DND-41 (cell line): ENCODE measurements around the gene C16orf95.

Source experiments
- ATAC-seq: fragments of 200-7000 bp; cut with Tn5 transposase; 3 replicates; pipeline ENCODE4 v1.9.1; 2021; ENCODE audit warnings: low read depth; ENCODE audit not compliant: insufficient read depth
- DNase-seq: peaks from one replicate; pipeline ENCODE4 v3.0.0-alpha.2; 2020
- H2AFZ ChIP-seq: 2 replicates; pipeline ENCODE4 v1.6.0; 2012; ENCODE audit warnings: low read depth, low read length
- H3K27ac ChIP-seq: 2 replicates; pipeline ENCODE4 v1.5.1; 2012; ENCODE audit warnings: low read length, inconsistent platforms
- H3K27me3 ChIP-seq: fragments of 200-600 bp; sonication (generic); 2 replicates; pipeline ENCODE4 v1.6.0; 2012; ENCODE audit warnings: low read length, mild to moderate bottlenecking, inconsistent platforms; ENCODE audit not compliant: insufficient read depth, poor library complexity
- H3K36me3 ChIP-seq: 2 replicates; pipeline ENCODE4 v1.5.1; 2012; ENCODE audit warnings: low read length, inconsistent platforms; ENCODE audit not compliant: insufficient read depth
- H3K4me1 ChIP-seq: 2 replicates; pipeline ENCODE4 v1.5.1; 2012; ENCODE audit warnings: mild to moderate bottlenecking, low read length; ENCODE audit not compliant: insufficient read depth
- H3K4me2 ChIP-seq: 2 replicates; pipeline ENCODE4 v1.6.0; 2012; ENCODE audit warnings: mild to moderate bottlenecking, moderate library complexity, low read length, inconsistent platforms; ENCODE audit not compliant: insufficient read depth
- H3K4me3 ChIP-seq, 2 experiments: fragments of 200-600 bp in 1 of 2; shearing (Covaris generic) in 1 of 2; 2 replicates each; pipeline ENCODE4 v1.5.1; 2012 to 2016; ENCODE audit warnings: inconsistent platforms in 2 of 2, low read length in 2 of 2, mild to moderate bottlenecking in 2 of 2, low read depth in 1 of 2, moderate library complexity in 1 of 2
- H3K79me2 ChIP-seq: 2 replicates; pipeline ENCODE4 v1.6.0; 2012; ENCODE audit warnings: low read length, inconsistent platforms; ENCODE audit not compliant: insufficient read depth
- H3K9ac ChIP-seq: 2 replicates; pipeline ENCODE4 v1.6.0; 2012; ENCODE audit warnings: low read depth, mild to moderate bottlenecking, inconsistent platforms, low read length, moderate library complexity
- H3K9me3 ChIP-seq: 2 replicates; pipeline ENCODE4 v1.5.1; 2012; ENCODE audit warnings: low read length, moderate library complexity, mild to moderate bottlenecking, inconsistent platforms; ENCODE audit not compliant: insufficient read depth, severe bottlenecking
- H4K20me1 ChIP-seq: 2 replicates; pipeline ENCODE4 v1.6.0; 2012; ENCODE audit warnings: low read length; ENCODE audit not compliant: insufficient read depth
- EZH2 ChIP-seq: IDR thresholded peaks from 3 replicates; pipeline ENCODE4 v1.6.1; 2012; ENCODE audit warnings: borderline replicate concordance, low read depth, mild to moderate bottlenecking, moderate library complexity, low read length, inconsistent platforms; ENCODE audit not compliant: severe bottlenecking
- TF ChIP-seq, protein P1 (sequence below): IDR thresholded peaks from 2 replicates; pipeline ENCODE4 v1.5.1; 2012; ENCODE audit warnings: borderline replicate concordance, low read length, moderate library complexity, mild to moderate bottlenecking; ENCODE audit not compliant: poor library complexity, severe bottlenecking; ENCODE audit errors: extremely low read depth

Gene C16orf95

DNA sequence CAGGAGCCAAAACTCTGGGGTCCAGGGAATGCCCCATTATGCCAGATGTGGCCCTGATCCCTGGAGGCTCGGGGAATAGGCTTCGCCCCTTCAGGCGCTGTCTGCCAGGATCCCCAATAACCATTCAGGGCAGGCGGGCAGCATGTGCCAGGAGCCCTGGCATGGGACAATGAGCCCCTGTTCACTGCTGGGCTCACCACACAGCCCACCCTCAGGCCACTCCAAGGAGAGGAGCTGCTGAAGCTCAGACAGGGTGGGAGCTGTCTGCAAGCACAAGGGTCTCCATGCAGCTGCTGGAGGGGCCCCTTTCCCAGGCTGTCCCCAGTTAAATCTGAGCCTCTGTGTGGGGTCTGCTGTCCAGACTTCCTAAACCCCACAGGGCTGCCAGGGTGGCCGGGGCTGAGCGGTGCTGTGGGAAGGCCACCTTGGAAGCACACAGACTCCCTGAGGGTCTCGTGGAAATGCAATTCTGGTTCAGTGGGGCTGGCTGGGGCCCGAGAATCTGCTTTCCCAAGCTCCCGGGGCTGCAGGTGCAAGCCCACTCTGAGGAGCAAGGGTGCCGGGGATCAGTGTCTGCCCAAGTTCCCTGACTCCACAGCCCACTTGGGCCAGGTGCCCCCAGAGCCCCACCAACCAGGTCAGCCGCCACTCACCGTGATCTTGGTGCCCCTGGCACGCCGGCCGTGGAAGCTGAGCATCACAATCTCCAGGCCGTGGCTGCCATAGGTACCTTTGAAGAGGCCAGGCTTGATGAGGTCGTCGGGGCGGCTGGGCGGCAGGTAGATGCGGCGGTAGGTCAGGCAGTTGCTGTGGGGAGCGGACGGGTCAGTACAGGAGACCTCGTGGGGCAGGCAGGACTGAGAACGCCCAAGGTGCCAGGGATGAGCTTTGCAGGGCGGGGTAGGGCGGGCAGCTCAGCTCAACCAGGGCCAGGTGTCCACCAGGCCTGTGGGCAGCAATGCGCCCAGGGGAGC is 17.7 kb upstream of the C16orf95 start:
- H3K4me3 ChIP-seq = no peak overlapping the region
- no peak overlapping the region for H2AFZ ChIP-seq
- TF ChIP-seq, protein P1, sequence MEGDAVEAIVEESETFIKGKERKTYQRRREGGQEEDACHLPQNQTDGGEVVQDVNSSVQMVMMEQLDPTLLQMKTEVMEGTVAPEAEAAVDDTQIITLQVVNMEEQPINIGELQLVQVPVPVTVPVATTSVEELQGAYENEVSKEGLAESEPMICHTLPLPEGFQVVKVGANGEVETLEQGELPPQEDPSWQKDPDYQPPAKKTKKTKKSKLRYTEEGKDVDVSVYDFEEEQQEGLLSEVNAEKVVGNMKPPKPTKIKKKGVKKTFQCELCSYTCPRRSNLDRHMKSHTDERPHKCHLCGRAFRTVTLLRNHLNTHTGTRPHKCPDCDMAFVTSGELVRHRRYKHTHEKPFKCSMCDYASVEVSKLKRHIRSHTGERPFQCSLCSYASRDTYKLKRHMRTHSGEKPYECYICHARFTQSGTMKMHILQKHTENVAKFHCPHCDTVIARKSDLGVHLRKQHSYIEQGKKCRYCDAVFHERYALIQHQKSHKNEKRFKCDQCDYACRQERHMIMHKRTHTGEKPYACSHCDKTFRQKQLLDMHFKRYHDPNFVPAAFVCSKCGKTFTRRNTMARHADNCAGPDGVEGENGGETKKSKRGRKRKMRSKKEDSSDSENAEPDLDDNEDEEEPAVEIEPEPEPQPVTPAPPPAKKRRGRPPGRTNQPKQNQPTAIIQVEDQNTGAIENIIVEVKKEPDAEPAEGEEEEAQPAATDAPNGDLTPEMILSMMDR = no peak
- no peak for TF ChIP-seq EZH2
- peaks cover 10% of the 10 kb centered on the region; the same call in 1 of the 2 replicates for H3K79me2 ChIP-seq
- no peak overlapping the region; the same call in 1 of the 2 replicates for H3K27ac ChIP-seq
- peaks cover 4% of the 10 kb centered on the region; the same call in 1 of the 2 replicates for H3K4me1 ChIP-seq
- H4K20me1 ChIP-seq = peaks cover 29% of the 10 kb centered on the region
- H3K4me2 ChIP-seq = no peak overlapping the region
- no peak for ATAC-seq
- no peaks in the 10 kb centered on the region for H3K27me3 ChIP-seq
- no peaks in the 10 kb centered on the region for H3K9me3 ChIP-seq
- no peak for DNase-seq
- peaks cover 80% of the 10 kb centered on the region for H3K36me3 ChIP-seq
- no peak overlapping the region for H3K9ac ChIP-seq

DNA sequence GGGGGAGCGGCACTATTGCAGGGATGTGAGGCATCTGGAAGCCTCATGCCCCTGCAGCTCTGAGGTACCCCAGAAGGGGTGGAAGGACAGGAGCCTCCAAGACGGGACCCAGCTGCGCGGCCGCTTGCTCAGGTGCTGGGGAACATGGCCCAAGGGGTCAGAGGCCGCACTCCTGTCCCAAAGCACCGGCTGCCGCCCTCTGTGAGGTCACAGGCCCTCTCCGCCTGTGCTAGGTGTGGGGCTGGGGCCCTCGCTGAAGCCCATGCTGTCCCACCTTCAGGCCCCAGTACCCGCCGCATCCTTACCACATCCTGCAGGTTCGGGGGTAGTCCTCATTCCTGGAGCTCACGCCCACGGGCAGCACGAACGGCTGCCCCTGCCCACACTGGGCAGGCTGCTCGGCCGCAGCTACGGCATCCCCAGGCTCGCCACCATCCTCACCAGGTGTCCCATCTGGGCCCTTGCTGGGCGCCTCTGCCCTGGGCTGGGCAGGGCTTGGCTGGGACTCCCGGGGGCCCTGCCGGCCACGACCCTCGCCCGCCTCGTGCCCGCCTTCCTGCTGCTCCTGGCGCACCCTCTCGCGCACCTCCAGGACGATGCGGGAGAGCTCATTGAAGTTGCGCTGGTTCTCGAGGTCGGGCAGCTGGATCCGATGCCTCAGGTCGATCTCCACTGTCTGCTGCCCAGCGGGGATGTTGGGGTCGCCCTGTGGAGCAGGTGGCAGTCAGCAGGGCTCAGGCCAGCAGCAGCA is 16.6 kb upstream of the C16orf95 start:
- H2AFZ ChIP-seq = no peak overlapping the region
- H3K36me3 ChIP-seq = peaks cover 81% of the 10 kb centered on the region
- H3K9ac ChIP-seq = no peak overlapping the region
- H4K20me1 ChIP-seq = peaks cover 25% of the 10 kb centered on the region
- no peaks in the 10 kb centered on the region for H3K27me3 ChIP-seq
- H3K27ac ChIP-seq = no peak overlapping the region
- DNase-seq (no peak), ATAC-seq (no peak)
- peaks cover 10% of the 10 kb centered on the region; the same call in 1 of the 2 replicates for H3K79me2 ChIP-seq
- no peak overlapping the region for H3K4me2 ChIP-seq
- peaks cover 4% of the 10 kb centered on the region; the same call in 1 of the 2 replicates for H3K4me1 ChIP-seq
- no peaks in the 10 kb centered on the region for H3K9me3 ChIP-seq
- no peak for TF ChIP-seq EZH2
- TF ChIP-seq, protein P1 = no peak
- no peak overlapping the region for H3K4me3 ChIP-seq

DNA sequence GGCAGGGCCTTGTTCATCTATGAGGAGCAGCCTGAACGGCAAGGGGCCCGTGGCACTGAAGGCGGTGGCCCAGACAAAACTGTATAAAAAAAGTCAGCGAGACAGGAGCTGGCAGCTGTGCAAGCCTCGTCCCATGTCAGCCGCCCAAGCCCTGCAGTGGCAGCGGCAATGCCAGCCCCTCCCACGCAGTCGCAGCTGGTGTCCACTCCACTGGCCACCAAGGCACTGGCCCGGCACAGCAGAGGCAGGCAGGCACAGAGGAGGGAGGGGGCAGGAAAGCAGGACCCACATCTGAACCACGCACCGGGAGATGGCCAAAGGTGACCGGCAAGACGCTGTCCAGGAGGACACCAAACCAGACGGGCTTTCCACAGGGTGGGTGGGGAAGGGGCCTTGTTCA is 15.9 kb upstream of the C16orf95 start:
- H3K9ac ChIP-seq = no peak overlapping the region
- H3K9me3 ChIP-seq = no peaks in the 10 kb centered on the region
- H3K27me3 ChIP-seq = no peaks in the 10 kb centered on the region
- H3K4me2 ChIP-seq = no peak overlapping the region
- peaks cover 8% of the 10 kb centered on the region; the same call in 1 of the 2 replicates for H3K79me2 ChIP-seq
- peaks cover 28% of the 10 kb centered on the region for H4K20me1 ChIP-seq
- peaks cover 84% of the 10 kb centered on the region for H3K36me3 ChIP-seq
- ATAC-seq (no peak), DNase-seq (no peak)
- TF ChIP-seq, protein P1 = no peak
- no peak for TF ChIP-seq EZH2
- peaks cover 4% of the 10 kb centered on the region; the same call in 1 of the 2 replicates for H3K4me1 ChIP-seq
- no peak overlapping the region for H3K27ac ChIP-seq
- H2AFZ ChIP-seq = no peak overlapping the region
- no peak overlapping the region for H3K4me3 ChIP-seq
